GM21526 (cell line): ENCODE data around the gene SNPH.

Experiments
- ATAC-seq: cut with Tn5 transposase; IDR thresholded peaks from one replicate; pipeline ENCODE4 v1.9.1; 2021; ENCODE audit warnings: moderate library complexity; ENCODE audit not compliant: unreplicated experiment, low FRiP score

SNPH gene

DNA sequence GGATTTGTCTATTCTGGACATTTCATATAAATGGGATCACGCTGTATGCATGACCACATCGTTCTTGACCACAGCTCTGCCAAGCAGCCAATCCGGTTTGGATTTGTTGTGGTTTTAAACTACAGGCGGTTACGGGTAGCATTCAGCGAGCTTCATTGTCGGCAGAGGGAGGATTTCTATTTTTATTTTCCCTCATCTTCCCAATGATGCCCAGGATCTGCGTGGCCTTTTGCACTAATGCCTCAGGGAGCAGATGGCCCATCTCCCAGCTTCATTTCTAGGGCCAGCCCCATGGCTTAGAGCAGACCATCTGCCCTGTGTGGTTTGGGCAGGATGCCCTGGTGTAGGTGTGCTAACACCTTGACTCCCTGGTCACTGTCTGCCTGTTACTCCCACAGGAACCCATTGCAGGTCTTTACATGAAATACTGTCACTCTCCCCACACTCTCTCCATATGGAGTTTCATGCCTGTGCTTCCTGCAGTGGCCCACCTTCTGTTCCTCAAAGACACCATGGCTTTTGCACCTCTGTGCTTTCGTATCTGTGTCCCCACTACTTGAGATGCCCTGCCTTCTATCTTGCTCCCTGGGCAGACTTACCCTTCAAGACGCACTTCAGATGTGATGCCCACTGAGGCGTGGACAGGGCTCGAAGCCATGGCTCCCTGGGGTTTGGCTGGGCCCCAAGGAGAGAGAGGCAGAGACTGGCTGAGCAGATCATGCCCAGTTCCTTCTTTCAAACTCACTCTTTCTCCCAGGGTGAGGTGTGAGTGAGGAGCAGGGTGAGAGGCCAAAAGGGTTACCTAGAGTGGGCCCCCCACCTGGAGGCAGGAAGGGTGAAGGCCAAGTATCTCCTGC, 36.8 kb downstream of the SNPH start:
- ATAC-seq: no peak

DNA sequence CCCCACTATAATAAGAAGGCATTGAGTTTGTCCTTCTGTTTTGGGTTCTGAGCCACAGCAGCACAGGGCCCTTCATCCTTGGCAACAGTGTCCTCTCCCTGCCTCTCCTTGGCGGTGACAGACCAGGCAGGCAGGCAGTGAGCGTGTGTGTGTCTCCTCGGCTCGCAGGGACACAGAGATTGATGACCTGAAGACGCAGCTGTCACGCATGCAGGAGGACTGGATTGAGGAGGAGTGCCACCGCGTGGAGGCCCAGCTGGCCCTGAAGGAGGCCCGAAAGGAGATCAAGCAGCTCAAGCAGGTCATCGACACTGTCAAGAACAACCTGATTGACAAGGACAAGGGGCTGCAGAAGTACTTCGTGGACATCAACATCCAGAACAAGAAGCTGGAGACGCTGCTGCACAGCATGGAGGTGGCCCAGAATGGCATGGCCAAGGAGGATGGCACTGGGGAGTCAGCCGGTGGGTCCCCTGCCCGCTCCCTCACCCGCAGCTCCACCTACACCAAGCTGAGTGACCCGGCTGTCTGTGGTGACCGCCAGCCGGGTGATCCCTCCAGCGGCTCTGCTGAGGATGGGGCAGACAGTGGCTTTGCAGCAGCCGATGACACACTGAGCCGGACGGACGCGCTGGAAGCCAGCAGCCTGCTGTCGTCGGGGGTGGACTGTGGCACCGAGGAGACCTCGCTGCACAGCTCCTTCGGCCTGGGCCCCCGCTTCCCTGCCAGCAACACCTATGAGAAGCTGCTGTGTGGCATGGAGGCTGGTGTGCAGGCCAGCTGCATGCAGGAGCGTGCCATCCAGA, 38.8 kb downstream of the SNPH start:
- ATAC-seq: no peak

- ATAC-seq: no peak
Observed at GRCh38 chr20:1305712-1306111, 39.6 kb downstream of the SNPH start.

DNA sequence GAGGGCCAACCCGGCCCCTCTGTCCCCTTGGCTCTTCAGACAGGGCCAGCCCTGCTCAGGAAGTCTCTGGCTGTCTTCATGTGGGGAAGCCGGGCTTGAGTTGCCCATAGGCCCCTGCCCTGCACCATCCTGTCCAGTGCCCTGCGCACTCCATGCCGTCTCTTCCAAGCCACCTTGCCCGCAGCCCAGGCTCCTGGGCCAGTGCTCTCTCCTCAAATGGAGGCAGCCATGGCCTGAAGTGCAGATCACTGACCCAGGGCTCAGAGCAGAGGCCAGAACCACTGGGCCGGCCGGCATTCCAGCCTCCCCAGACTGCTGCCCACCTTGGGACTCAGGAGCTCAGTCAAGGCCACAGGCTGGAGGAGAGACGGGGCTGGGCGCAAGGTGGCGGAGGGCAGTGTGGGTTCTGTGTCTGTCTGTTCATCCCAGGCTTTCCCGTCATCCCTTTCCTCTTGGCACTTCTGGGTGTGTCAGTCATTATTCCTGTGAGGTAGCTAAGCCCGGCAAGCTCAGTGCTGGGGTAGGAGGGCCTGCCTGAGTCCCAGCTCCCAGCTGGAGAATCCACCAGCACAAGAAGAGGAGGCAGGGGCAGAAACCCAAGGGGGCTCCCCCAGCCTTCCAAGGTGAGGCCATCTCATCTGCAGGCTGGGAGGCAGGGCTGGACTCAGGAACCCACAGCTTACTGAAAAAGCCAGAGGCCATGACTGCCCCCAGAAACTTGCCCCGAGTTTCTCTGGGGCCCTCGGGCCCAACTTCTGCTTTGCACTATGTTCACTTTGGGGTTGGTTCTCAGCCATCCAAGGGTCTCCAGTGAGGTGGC, 40.4 kb downstream of the SNPH start:
- no peak for ATAC-seq

- no peak for ATAC-seq
Observed at GRCh38 chr20:1307171-1307570, 41.1 kb downstream of the SNPH start.

DNA sequence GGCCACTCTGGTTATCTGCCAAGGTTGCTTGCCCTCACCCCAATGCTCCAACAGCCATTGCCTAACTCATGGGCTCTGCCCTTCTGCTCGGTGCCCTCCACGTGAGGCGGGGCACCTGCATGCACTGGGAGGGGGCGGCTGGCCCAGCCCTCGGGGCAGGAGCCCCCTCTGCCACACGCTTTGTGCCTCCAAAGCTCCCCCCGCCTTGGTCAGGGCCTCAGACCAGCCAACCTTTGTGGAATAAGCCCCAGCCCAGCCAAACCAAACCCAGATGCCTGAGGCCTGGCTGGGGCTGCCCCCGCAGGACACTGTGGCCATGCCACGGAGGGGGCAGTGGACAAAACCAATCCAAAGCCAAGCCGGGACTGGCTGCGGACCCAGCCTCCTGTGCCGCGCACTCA, 41.5 kb downstream of the SNPH start:
- no peak for ATAC-seq

DNA sequence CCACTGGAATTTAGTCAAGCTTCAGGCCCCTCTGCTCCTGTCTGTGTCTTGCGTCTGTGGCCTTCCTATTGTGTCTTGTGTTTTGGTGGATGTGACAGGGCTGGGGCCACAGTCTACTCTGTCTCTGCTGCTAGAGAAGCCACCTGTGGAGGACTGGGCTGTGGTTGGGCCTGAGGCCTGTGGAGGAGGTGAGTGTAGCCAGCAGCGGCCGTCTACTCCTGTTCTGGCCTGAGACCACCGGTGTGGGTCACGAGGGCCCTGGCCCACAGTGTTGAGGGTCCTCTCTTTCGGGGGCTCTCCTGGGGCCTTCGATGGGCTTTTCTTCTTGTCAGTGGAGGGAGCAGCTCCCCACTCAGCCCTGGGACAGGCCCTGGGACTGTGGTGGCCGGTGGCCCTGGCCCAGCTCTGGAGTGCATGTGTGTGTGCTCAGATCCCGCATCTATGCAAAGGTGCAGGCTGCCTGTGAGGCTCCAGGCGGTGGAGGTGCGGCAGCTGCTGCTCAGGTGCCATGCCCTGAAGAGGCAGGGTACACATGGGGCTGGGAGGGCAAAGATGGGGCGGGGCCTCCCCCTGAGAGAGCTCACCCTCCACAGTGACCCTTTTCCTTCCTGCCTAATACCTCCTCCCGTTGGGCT, 42.1 kb downstream of the SNPH start:
- ATAC-seq: no peak

DNA sequence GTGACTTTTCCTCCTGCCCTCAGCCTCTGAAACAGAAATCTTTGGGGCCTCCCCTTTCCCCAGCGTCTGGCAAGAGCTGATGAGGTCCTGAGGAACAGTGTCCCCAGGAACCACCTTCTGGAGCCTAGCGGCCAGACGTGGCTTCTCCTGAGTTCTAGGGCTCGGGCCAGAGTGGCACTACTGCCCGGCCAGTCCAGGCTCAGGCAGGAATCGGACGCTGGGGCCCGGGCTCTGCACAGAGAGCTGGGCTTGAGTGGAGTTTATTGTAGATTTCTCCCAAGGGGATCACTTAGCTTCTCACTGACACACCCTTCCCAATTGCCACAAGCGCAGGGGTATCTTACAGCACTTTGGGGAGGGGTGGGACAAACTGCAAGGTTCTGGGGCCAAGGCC, 42.6 kb downstream of the SNPH start:
- no peak for ATAC-seq

DNA sequence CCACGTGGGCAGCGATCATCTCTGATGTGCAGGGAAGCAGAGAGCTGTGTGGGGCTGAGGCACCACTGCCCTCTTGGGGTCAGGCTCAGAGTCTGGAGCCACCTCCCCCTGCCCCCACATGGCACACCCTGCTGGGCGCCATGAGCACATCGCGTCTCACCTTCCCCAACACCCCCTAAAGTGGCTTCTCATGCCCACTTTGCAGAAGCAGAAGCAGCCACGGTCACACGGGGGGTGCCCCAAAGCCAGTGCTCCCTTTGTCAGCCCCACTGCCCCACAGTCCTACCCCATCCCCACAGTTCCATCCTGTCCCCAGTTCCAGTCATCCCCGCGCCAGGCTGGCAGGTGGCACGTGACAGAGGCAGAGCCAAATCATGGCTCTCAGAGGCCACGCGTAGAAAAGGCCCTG, 43.3 kb downstream of the SNPH start:
- ATAC-seq: no peak

GRCh38 chr20:1310071-1310470, 44.0 kb downstream of the SNPH start:
- no peak for ATAC-seq

DNA sequence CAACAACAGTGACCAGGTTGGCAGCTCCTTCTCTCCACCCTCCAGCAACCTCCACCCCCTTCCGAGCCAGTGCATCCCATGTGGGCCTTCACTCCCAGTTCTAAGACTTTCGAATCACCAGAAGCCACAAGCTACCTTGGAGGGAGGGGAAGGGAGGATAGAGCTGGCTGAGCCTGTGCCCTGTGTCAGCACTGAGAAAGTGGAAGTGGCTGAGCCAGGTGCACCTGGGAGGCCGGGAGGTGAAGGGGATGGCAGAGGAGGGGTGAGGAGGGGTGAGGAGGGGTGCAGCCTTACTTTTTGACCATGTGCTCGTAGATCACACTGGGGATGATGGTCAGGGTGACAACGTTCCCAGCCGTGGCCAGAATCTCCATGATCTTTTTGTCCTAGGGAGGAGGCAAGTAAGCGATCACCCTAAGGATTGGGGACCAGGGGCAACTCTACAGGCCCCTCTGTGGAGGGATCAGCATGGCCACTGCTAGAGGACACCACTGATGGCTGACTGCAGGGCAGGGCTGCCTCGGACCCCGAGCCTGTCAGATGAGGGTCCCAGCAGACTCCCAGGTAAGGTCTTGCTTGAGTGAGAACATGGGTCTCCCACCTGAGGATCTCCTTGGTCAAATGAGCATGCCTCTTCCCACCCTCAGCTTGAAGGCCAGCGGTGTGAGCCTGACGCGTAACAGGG, 44.6 kb downstream of the SNPH start:
- ATAC-seq: no peak

DNA sequence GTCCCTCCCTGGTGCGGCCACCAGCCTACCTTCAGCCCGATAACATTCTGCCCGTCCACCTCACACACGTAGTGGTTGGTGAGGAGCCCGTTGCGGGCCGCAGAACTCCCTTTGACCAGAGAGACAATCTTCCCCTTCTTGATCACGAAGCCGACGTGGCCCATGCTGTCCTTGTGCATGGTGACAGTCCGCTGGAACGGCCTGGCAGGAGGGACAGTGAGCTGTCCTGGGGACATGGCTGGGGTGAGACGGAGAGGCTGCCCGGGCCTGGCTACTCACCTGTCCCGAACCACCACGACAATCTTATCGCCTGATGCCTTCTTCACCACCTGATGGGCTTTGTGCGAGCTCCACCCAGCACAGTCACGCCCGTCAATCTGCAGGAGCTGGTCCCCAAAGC, 46.2 kb downstream of the SNPH start:
- ATAC-seq: no peak

DNA sequence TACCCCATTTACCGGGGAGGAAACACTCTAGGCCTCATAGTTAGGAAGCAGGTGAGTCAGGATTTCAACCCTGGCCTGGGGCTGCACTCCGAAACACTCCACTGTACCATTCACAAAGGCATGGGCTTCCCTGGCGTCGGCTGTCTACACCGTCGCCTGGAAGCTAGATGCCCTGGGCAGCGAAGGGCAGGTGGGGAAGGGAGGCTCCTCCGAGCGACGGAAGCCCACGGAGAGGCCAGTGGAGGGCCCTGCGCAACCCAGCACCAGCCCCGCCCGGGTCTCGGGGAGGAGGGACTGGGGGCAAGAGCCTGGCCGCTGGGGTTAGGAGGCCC, 46.8 kb downstream of the SNPH start:
- ATAC-seq: no peak

DNA sequence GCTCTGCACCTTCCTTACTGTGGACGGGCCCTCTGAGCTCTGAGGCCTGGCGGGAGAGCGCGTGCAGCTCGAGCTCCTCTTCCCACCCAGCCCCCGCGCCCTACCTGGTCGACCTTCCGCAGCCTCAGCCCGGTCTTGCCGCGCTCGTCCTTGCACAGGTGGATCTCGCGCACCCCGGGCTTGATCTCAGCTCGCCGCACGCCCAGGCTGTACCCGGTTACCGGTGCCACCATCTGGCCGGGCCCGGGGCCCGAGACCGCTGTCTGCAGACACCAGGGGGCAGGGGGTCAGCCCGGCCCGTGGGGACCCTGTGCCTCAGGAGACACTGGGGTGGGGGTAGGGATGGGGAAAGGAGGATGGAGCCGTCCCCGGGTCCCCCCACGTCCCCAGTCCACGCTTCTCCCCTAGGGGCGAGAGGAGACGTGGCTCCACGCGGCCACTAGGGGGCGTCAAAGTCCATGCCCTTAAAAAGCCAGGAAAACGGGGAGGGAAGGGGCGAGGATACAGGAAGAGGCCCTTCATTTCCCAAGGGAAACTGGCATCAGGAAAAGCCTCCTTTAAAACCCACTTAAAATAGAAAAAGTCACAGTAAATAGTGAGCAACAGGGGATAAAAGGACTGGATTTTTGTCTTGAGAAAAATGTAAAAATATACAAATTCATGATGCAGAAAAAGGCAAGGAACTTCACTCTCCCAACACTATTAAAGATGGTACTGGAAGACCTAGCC, 47.3 kb downstream of the SNPH start:
- ATAC-seq: no peak

GRCh38 chr20:1315804-1316203, 49.7 kb downstream of the SNPH start:
- no peak for ATAC-seq

- no peak for ATAC-seq
Observed at GRCh38 chr20:1317545-1318255, 51.6 kb downstream of the SNPH start.

DNA sequence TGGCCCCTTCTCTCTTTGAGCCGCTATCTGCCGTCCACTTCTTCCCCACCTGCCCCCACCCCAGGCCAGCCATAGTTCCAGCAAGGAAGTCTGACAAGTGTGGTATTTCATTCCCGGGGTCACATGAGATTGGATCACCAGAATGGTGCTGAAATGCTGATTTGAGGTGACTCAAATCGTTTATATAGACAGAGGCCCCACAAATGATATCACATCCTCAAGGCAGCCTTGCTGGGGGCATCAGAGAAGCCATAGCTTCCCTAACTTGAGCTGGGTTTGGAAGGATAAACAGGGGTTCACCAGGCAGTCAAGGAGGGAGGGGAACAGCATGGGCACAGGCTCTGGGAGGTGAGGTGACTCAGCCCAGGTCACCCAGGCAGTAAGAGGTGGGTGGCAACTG, 53.0 kb downstream of the SNPH start:
- ATAC-seq: no peak

GRCh38 chr20:1319462-1319861, 53.4 kb downstream of the SNPH start:
- no peak for ATAC-seq

DNA sequence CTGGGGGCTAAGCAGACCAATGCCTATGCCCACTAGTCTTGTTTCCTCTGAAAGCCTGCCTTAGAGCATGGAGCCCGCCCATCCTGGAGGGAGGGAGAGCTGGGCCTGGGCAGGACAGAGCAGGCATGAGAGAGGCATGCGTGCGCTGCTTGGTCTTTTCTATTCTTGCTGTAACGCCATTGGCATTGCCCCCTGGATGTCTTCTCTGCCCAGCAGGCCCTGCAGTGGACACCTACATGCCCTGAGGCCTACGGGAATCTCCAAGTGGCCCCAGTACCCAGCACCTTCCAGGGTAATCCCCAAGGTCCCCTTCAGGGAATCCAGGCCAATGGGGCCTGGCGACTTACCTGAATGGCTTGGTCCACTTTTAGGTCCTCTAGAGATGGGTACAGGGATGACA, 53.9 kb downstream of the SNPH start:
- no peak for ATAC-seq
